Bone marrow (tissue), 2 donors: ENCODE measurements around the gene SNCB.

Experiments
- DNase-seq, 2 donors: peaks; one replicate each; lab custom pipeline; 2025; lab: John Stamatoyannopoulos, UW

Gene SNCB

DNA sequence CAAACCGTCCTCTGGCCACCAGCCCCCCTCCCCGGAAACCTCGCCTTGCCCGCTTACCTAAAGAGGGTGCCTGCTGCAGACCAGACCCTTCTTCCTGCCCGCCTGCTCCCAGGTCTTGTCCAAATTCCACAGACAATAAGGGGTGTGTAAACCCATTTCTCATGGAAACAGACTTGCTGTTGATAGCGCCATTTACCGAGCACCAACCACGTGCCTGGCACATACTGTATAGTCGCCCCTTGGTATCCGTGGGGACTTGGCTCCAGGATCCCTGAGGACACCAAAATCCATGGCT lies 56.1 kb downstream of the SNCB start:
- DNase-seq = no peak

DNA sequence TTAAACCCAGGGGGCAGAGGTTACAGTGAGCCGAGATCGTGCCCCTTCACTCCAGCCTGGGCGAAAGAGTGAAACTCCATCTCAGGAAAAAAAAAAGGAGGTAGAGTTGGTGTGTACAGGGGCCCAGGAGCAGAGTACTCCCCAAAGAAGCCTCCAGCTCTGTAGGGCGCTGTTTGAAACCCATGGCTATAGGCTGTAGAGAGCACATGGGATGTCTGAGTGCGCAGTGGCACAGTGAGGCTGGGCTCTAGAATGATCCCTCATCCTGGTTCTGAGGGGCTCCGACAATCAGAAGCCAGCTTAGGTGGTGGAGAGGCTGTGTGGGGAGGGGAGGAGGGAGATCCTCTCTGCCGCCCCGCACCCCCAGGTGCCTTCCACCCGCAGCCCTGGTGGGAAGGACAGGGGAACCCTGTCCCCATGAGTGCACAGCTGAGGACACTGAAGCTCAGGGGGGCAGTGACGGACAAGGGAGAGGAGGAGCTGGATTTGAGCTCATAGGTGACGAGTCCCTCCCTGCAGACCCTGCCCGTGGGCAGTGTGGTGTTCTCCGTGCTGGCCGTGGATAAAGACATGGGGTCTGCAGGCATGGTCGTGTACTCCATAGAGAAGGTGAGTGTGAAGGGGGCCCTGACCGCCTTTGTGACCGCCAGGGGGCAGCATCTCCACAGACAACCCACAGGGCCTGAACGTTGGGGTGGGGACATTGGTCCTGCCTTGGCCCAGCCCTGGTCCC lies 56.6 kb downstream of the SNCB start:
- DNase-seq = peak; percentile 10 to 35
